ENCODE measurements around the gene ADORA3.

Gene ADORA3

GRCh38 chr1:111475701-111476100 is 27.7 kb downstream of the ADORA3 start:
- no peak for DNase-seq (ENCODE audit: low read depth, low spot score)

- no peak for DNase-seq (ENCODE audit: low read depth, low spot score)
Observed at GRCh38 chr1:111474521-111474920, 28.9 kb downstream of the ADORA3 start.

GRCh38 chr1:111474106-111474505 is 29.3 kb downstream of the ADORA3 start:
- no peak for DNase-seq (ENCODE audit: low read depth, low spot score)

- DNase-seq (ENCODE audit: low read depth, low spot score), result no peak
Observed at GRCh38 chr1:111471538-111471937, 31.9 kb downstream of the ADORA3 start.

GRCh38 chr1:111471012-111471411 is 32.4 kb downstream of the ADORA3 start:
- no peak for DNase-seq (ENCODE audit: low read depth, low spot score)

- no peak for DNase-seq (ENCODE audit: low read depth, low spot score)
Observed at GRCh38 chr1:111470596-111470995, 32.8 kb downstream of the ADORA3 start.

- DNase-seq (ENCODE audit: low read depth, low spot score), result no peak
Observed at GRCh38 chr1:111469539-111469938, 33.9 kb downstream of the ADORA3 start.

- DNase-seq (ENCODE audit: low read depth, low spot score), result no peak
Observed at GRCh38 chr1:111468717-111469100, 34.7 kb downstream of the ADORA3 start.

- no peak for DNase-seq (ENCODE audit: low read depth, low spot score)
Observed at GRCh38 chr1:111467865-111468716, 35.3 kb downstream of the ADORA3 start.

GRCh38 chr1:111466480-111466879 is 37.0 kb downstream of the ADORA3 start:
- no peak for DNase-seq (ENCODE audit: low read depth, low spot score)

- DNase-seq (ENCODE audit: low read depth, low spot score), result no peak
Observed at GRCh38 chr1:111465754-111466153, 37.7 kb downstream of the ADORA3 start.

GRCh38 chr1:111463029-111463683 is 40.3 kb downstream of the ADORA3 start:
- DNase-seq (ENCODE audit: low read depth, low spot score), result no peak

GRCh38 chr1:111462370-111463028 is 40.9 kb downstream of the ADORA3 start:
- no peak for DNase-seq (ENCODE audit: low read depth, low spot score)

GRCh38 chr1:111461765-111462164 is 41.7 kb downstream of the ADORA3 start:
- DNase-seq (ENCODE audit: low read depth, low spot score), result no peak

- DNase-seq (ENCODE audit: low read depth, low spot score), result no peak
Observed at GRCh38 chr1:111455642-111456031, 47.8 kb downstream of the ADORA3 start.

- DNase-seq (ENCODE audit: low read depth, low spot score), result no peak
Observed at GRCh38 chr1:111454859-111455641, 48.4 kb downstream of the ADORA3 start.

- DNase-seq (ENCODE audit: low read depth, low spot score), result no peak
Observed at GRCh38 chr1:111453706-111454105, 49.7 kb downstream of the ADORA3 start.

- DNase-seq (ENCODE audit: low read depth, low spot score), result no peak
Observed at GRCh38 chr1:111452581-111452980, 50.9 kb downstream of the ADORA3 start.

- DNase-seq (ENCODE audit: low read depth, low spot score), result no peak
Observed at GRCh38 chr1:111450185-111450584, 53.2 kb downstream of the ADORA3 start.

GRCh38 chr1:111449703-111450017 is 53.8 kb downstream of the ADORA3 start:
- DNase-seq (ENCODE audit: low read depth, low spot score), result no peak

All from iPS DF 19.7 (cell line).